ENCODE measurements around the gene KRTAP2-3. TPM values are rescaled to one million over a fixed set of nuclear protein-coding genes. Genes with fewer than 3 reads are reported as not detected.
A peak's percentile ranks its signal among the peaks of the same experiment; 100 is the strongest.
"Not testable (repeated sequence)": the region's sequence is repeated elsewhere in the genome, so short reads cannot be mapped to it uniquely, and the experiment has no call there.

The KRTAP2-3 gene
- total RNA-seq, 1 experiment from 2014 or later: 6.3 TPM

DNA sequence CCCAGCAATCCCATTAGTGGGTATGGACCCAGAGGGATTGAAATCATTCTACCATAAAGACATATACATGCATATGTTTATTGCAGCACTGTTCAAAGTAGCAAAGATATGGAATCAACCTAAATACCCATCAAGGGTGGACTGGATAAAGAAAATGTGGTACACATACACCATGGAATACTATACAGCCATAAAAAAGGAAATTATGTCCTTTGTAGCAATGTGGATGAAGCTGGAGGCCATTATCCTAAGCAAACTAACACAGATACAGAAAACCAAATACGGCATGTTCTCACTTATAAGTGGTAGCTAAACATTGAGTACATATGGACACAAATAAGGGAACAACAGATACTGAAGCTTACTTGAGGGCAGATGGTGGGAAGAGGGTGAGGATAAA lies 2.4 kb downstream of the KRTAP2-3 start:
- Histone ChIP-seq H4K20me1 (ENCODE audit: insufficient read depth) (no peaks in the 10 kb centered on the region), H3K27me3 (ENCODE audit: insufficient read depth, low read length) (no peaks in the 10 kb centered on the region), H3K79me2 (ENCODE audit: insufficient read depth, low read length) (no peaks in the 10 kb centered on the region), H3K36me3 (ENCODE audit: control insufficient read depth in 1 of 2, insufficient read depth in 2 of 2, low read length in 2 of 2) (peaks cover 0 to 5% of the 10 kb centered on the region in 2 experiments; a peak in 1 of 4 replicates), H3K27ac (ENCODE audit: low read depth, low read length) (no peak overlapping the region), H3K9ac (ENCODE audit: low read length) (no peak overlapping the region), H3K4me1 (ENCODE audit: control insufficient read depth in 1 of 2, insufficient read depth in 2 of 2, low read length in 2 of 2) (peaks cover 38 to 42% of the 10 kb centered on the region in 2 experiments), H3K4me2 (ENCODE audit: low read length) (no peak overlapping the region), H3K9me2 (ENCODE audit: insufficient read depth) (no peaks in the 10 kb centered on the region), H3K4me3 (replicated peaks in 1 of 2; ENCODE audit: low read depth in 1 of 2, low read length in 2 of 2) (no peak overlapping the region), H2AFZ (ENCODE audit: low read depth, low read length, poor library complexity, severe bottlenecking) (no peak overlapping the region), H3K9me3 (ENCODE audit: control insufficient read depth in 1 of 2, insufficient read depth in 1 of 2, low read depth in 1 of 2, low read length in 2 of 2) (peaks cover 0 to 16% of the 10 kb centered on the region in 2 experiments; a peak in 1 of 4 replicates)
- ChIA-PET POLR2A (no interaction called here), RAD21 (ENCODE audit: low non-redundant PET in 1 of 2, low total read pairs in 2 of 2, uncharacterized antibody in 2 of 2, unreplicated experiment in 2 of 2) (no interaction called here), CTCF (no interaction called here)
- no TSS peak for BruUV-seq (replicated peaks)
- intact Hi-C loops (cut with micrococcal nuclease): no loop called here
- TF ChIP-seq JUND (IDR thresholded peaks at IDR 0.05) (0 out of 2 replicates have a peak, but pooled peaks have one; percentile 11), CBX3 (IDR thresholded peaks at IDR 0.05; ENCODE audit: low read depth) (0 out of 2 replicates have a peak, but pooled peaks have one; percentile 11)
- TF ChIP-seq, protein P1, sequence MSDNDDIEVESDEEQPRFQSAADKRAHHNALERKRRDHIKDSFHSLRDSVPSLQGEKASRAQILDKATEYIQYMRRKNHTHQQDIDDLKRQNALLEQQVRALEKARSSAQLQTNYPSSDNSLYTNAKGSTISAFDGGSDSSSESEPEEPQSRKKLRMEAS (IDR thresholded peaks at IDR 0.05): no peak
- ATAC-seq: no peak
- DNase-seq (ENCODE audit: low read depth, low spot score): no peak

DNA sequence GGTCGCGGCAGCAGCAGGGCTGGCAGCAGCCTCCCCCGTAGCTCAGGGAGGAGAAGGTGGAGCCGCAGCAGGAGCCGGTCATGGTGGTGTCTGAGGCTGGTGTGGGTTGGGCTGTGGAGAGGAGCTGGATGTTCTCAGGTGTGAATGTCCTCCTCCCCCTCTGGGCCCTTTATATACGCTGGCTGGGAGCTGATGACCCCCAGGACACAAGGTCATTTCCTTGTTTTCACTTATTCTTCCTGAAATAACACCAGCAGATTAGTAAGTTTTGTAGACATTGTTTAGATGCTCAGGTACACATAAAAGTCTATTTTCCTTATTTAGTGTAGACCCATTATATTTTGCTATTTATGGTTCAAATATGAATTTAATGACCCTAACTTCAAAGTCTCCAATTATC lies 4.8 kb downstream of the KRTAP2-3 start, which contains the start of gene KRTAP2-2:
TSS of gene KRTAP2-2 (minus strand) at position 101 of the 400 bp plus-strand sequence. CDS start at position 82, 19 bp downstream.
- H3K9me3 ChIP-seq (ENCODE audit: control insufficient read depth in 1 of 2, insufficient read depth in 1 of 2, low read depth in 1 of 2, low read length in 2 of 2): peaks cover 0 to 21% of the 10 kb centered on the region in 2 experiments; a peak in 1 of 4 replicates
- BruUV-seq (replicated peaks); POLR2A ChIA-PET; CTCF ChIA-PET; H3K27ac ChIP-seq (ENCODE audit: low read depth, low read length); DNase-seq (ENCODE audit: low read depth, low spot score); H2AFZ ChIP-seq (ENCODE audit: low read depth, low read length, poor library complexity, severe bottlenecking); H4K20me1 ChIP-seq (ENCODE audit: insufficient read depth); H3K27me3 ChIP-seq (ENCODE audit: insufficient read depth, low read length); RAD21 ChIA-PET (ENCODE audit: low non-redundant PET in 1 of 2, low total read pairs in 2 of 2, uncharacterized antibody in 2 of 2, unreplicated experiment in 2 of 2); H3K79me2 ChIP-seq (ENCODE audit: insufficient read depth, low read length); H3K4me3 ChIP-seq (replicated peaks in 1 of 2; ENCODE audit: low read depth in 1 of 2, low read length in 2 of 2); intact Hi-C loops (cut with micrococcal nuclease); ATAC-seq; H3K9ac ChIP-seq (ENCODE audit: low read length); H3K4me2 ChIP-seq (ENCODE audit: low read length); H3K36me3 ChIP-seq (ENCODE audit: control insufficient read depth in 1 of 2, insufficient read depth in 2 of 2, low read length in 2 of 2); H3K9me2 ChIP-seq (ENCODE audit: insufficient read depth): not testable (repeated sequence)
- H3K4me1 ChIP-seq (ENCODE audit: control insufficient read depth in 1 of 2, insufficient read depth in 2 of 2, low read length in 2 of 2): peaks cover 14 to 18% of the 10 kb centered on the region in 2 experiments

DNA sequence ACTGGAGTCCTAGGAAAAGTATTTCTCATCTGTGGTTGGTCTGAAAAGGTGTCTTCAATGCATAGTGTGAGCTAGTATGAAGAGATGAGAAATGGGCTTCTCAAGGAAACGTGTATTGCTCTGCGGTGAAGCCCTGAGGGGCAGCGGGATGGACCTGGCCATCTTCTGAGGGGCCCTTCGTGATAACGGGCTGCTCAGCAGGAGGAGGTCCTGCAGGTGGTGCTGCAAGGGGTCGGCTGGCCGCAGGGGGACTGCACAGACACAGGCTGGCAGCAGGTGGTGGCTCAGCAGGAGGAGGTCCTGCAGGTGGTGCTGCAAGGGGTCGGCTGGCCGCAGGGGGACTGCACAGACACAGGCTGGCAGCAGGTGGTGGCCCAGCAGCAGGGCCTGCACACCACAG lies 5.4 kb downstream of the KRTAP2-3 start:
- H2AFZ ChIP-seq (ENCODE audit: low read depth, low read length, poor library complexity, severe bottlenecking); intact Hi-C loops (cut with micrococcal nuclease); H3K9me2 ChIP-seq (ENCODE audit: insufficient read depth); RAD21 ChIA-PET (ENCODE audit: low non-redundant PET in 1 of 2, low total read pairs in 2 of 2, uncharacterized antibody in 2 of 2, unreplicated experiment in 2 of 2); H3K4me2 ChIP-seq (ENCODE audit: low read length); CTCF ChIA-PET; DNase-seq (ENCODE audit: low read depth, low spot score); H3K9ac ChIP-seq (ENCODE audit: low read length); H3K27ac ChIP-seq (ENCODE audit: low read depth, low read length); H3K4me3 ChIP-seq (replicated peaks in 1 of 2; ENCODE audit: low read depth in 1 of 2, low read length in 2 of 2); BruUV-seq (replicated peaks); H3K79me2 ChIP-seq (ENCODE audit: insufficient read depth, low read length); H3K36me3 ChIP-seq (ENCODE audit: control insufficient read depth in 1 of 2, insufficient read depth in 2 of 2, low read length in 2 of 2); ATAC-seq; H4K20me1 ChIP-seq (ENCODE audit: insufficient read depth); POLR2A ChIA-PET; H3K27me3 ChIP-seq (ENCODE audit: insufficient read depth, low read length): not testable (repeated sequence)
- H3K4me1 ChIP-seq (ENCODE audit: control insufficient read depth in 1 of 2, insufficient read depth in 2 of 2, low read length in 2 of 2): peaks cover 11 to 13% of the 10 kb centered on the region in 2 experiments
- H3K9me3 ChIP-seq (ENCODE audit: control insufficient read depth in 1 of 2, insufficient read depth in 1 of 2, low read depth in 1 of 2, low read length in 2 of 2): peaks cover 0 to 21% of the 10 kb centered on the region in 2 experiments; a peak in 1 of 4 replicates

All from HCT116 (cell line).